ENCODE results near the gene VPS37B. TPM values are rescaled to one million over a fixed set of nuclear protein-coding genes. Genes with fewer than 3 reads are reported as not detected.

Gene VPS37B
- total RNA-seq, 1 experiment from 2014 or later: 12.3 TPM

- H3K9me3 Mint-ChIP-seq: no peaks in the 10 kb centered on the region
- Histone ChIP-seq H2BK12ac (ENCODE audit: insufficient read length, low read depth, low read length) (no peak overlapping the region), H3K27me3 (ENCODE audit: insufficient read depth, low read length) (peaks cover 4% of the 10 kb centered on the region; the same call in 1 of the 2 replicates), H3K9ac (ENCODE audit: extremely low read depth, insufficient read length, low read length) (no peak overlapping the region), H3K79me1 (ENCODE audit: insufficient read depth, low read depth, low read length, poor library complexity, severe bottlenecking) (peaks cover 2% of the 10 kb centered on the region), H3K27ac (ENCODE audit: insufficient read length, low read depth, low read length) (no peak overlapping the region), H3K14ac (ENCODE audit: insufficient read depth, low read length) (no peak overlapping the region), H3K56ac (ENCODE audit: insufficient read length, low read depth, low read length) (no peak overlapping the region), H2BK20ac (ENCODE audit: low read depth, low read length, poor library complexity, severe bottlenecking) (no peak overlapping the region), H4K8ac (replicated peaks; ENCODE audit: insufficient read length, low read depth, low read length) (no peak overlapping the region), H3K23ac (ENCODE audit: insufficient read length, low read depth, low read length) (no peak overlapping the region), H3K4me2 (ENCODE audit: insufficient read depth, insufficient read length, low read length) (no peak overlapping the region), H2AFZ (ENCODE audit: low read length) (no peak overlapping the region), H2BK120ac (ENCODE audit: low read depth, low read length, poor library complexity, severe bottlenecking) (no peak overlapping the region), H4K91ac (ENCODE audit: insufficient read length, low read depth, low read length) (no peak overlapping the region), H3K4me1 (ENCODE audit: insufficient read depth, low read length) (peaks cover 6% of the 10 kb centered on the region), H4K5ac (ENCODE audit: insufficient read length, low read depth, low read length) (no peak overlapping the region), H2AK5ac (ENCODE audit: insufficient read length, low read length) (no peak overlapping the region), H2BK5ac (ENCODE audit: insufficient read length, low read length) (no peak overlapping the region), H3K4ac (ENCODE audit: low read depth, low read length) (no peak overlapping the region), H4K20me1 (ENCODE audit: control insufficient read depth, insufficient read depth, insufficient read length) (no peaks in the 10 kb centered on the region), H3K9me3 (ENCODE audit: control insufficient read depth, low read depth, low read length) (no peaks in the 10 kb centered on the region), H3K18ac (ENCODE audit: insufficient read length, low read depth, low read length) (no peak overlapping the region), H3K79me2 (ENCODE audit: insufficient read depth, low read length) (0 out of 2 replicates have a peak, but pooled peaks cover 2% of the 10 kb centered on the region), H3T11ph (ENCODE audit: low read length) (no peak overlapping the region), H2BK15ac (ENCODE audit: low read depth, low read length) (no peak overlapping the region), H3K23me2 (ENCODE audit: insufficient read length, low read depth, low read length, poor library complexity, severe bottlenecking) (no peaks in the 10 kb centered on the region)
- DNase-seq: no peak
- no peaks in the 10 kb centered on the region for H3K36me3 Mint-ChIP-seq (ENCODE audit: insufficient read depth in 1 of 3, low read depth in 3 of 3)
- no peak for TF ChIP-seq CTCF (conservative IDR thresholded peaks at IDR 0.05)
- no CpG with 5 or more reads among the region's 4 CpGs for WGBS (ENCODE audit: extremely low coverage, insufficient read length, low lambda C conversion rate)
- peaks cover 34 to 49% of the 10 kb centered on the region in 2 experiments for H3K4me1 Mint-ChIP-seq
- H3K27ac Mint-ChIP-seq: no peak overlapping the region
- no peak overlapping the region for H3K4me3 Mint-ChIP-seq
- peaks cover 98% of the 10 kb centered on the region for H3K27me3 Mint-ChIP-seq (ENCODE audit: low read depth)
Observed at GRCh38 chr12:122884860-122885259, 11.1 kb downstream of the VPS37B start.
